Smooth muscle cell of bladder (primary cell): Measurements from ENCODE around the gene PRICKLE1. TPM values are rescaled to one million over a fixed set of nuclear protein-coding genes. Genes with fewer than 3 reads are reported as not detected.

Experiments used
- total RNA-seq: library from RNA; depleted of rRNA; stranded (reverse); fragments of >200 nt; gene quantifications from 2 replicates; pipeline ENCODE4 v1.2.3, GENCODE V29; 2014

The PRICKLE1 gene
- 4.3 and 14.6 TPM in 2 replicates for total RNA-seq

GRCh38 chr12:42589465-42590329 is at the start of gene PRICKLE1:
PRICKLE1 (minus strand) TSS chr12:42589746; CDS start chr12:42472516, 117,230 bp downstream.

